GM18526 (cell line): ENCODE results near the gene CACNA2D4.

Experiments used
- POLR2A ChIP-seq: IDR thresholded peaks from 3 replicates; pipeline ENCODE4 v1.6.1; 2011; ENCODE audit not compliant: insufficient read length; ENCODE audit errors: extremely low read depth

CACNA2D4 gene

DNA sequence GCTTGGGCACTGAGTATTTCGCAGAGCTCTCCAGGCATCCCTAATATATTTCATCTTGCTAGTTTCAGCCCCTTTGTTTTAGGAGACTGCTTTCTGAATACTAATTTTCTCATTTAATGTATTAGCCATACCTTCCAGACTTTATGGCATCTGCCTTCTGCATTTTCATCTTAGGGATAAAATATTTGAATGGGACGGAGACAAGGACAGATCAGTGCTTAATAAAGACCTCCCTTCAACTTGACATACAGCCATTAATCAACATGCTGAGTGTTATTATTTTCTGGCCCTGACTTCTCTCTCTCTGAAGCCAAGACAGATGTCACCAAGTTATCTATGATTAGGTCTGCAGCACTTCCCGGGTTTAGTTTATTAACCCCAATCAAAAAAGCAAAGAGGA, 42.4 kb downstream of the CACNA2D4 start:
- no peak for TF ChIP-seq POLR2A

DNA sequence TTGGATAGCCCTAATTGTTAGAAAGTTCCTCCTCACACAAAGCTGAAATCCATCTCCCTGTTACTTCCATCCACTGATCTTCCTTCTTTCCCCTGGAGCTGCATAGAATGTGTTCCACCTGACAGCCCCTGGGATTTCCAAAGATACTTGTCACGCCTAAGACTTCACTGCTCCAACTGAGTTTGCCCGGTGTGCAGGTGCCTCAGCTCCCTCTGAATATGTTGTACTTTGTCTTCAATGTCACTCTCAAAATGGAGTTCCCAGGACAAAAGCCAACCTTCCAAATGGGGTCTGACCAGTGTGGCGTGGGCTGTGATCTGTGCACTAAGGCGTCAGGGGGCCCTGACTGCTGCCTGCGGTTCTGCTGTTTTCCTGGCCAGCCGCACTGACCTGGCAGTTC, 42.8 kb downstream of the CACNA2D4 start:
- no peak for TF ChIP-seq POLR2A

DNA sequence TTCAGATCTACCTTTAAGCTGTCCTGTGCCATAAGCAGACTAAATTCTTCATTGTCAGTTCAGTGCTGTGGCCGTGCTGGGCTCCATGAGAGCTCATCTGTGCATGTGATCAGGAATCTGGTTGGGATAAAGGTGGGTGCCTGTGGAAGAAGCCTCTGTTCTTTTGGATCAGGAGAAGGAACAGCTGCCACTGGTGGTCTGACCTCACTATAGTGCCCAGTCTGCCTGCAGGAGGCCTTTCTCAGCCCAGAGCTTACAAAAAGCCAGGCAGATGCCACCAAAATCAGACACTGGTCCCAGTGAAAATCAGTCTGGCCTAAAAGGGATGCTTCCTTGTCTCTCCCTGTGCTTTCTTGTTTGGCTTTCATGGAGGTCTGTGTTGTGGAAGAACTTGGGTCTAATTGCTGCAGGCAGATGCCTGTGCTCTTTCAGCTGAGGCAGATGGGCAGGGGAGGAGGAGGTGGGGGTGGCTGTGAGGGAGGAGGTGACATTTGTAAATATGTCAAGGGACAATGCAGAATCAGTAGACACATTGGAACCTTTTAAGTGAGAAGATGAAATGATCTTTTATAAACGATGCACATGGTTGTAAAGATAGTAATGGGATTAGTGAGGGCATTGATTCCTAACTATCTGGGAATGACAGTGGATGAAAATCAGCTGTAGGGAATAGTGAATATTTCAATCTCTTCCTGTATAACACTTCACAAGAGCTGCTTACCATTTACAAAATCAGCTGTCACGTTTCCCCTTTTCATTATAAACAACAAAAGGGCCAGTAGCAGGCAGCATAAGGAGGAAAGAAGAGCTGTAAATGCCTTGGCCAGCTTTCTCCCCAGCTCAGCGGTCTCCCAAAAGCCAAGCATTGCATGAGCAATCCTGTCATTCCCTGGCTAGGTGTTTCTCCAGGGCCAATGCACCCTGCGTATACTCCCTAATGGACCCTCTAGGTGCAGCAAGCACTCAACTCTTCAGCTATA, 44.6 kb downstream of the CACNA2D4 start:
- TF ChIP-seq POLR2A: no peak

DNA sequence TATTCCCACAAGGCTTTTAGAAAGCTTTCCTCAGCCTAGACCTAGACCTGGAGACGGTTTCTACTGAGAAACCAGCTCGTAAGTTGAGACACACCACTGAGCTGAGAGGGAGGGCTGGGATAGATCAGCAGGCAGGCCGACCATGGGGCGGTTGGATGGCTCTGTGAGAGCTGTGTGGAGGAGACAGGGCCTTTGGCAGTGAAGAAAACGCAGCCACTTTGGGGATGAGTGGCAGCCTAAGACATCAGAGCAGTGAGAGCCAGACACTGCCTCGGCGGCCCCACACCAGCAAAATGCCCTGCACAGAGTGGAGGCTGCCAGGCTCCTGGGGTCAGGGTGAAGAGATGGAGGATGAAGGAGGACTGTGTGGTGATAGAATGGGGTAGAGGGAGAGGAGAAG, 46.0 kb downstream of the CACNA2D4 start:
- no peak for TF ChIP-seq POLR2A

DNA sequence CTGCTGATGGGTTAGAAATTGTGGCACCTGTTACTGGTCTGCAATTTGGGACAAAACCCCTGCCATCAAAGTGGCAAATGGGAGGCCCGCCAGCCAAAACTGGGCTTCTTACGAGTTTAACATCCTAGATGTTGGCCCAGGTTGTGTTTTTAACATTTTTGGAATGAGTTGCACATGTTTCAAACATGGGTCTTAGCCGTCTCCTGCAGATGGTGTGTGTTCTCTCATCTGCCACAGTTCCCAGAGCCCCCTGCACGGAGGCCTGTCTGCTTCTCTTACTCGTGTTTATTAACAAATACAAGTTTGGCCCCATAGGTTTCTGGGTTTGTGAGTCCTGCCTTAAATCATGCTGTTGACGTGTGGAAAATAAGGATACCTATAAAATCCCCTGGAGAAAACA, 46.5 kb downstream of the CACNA2D4 start:
- TF ChIP-seq POLR2A: no peak

DNA sequence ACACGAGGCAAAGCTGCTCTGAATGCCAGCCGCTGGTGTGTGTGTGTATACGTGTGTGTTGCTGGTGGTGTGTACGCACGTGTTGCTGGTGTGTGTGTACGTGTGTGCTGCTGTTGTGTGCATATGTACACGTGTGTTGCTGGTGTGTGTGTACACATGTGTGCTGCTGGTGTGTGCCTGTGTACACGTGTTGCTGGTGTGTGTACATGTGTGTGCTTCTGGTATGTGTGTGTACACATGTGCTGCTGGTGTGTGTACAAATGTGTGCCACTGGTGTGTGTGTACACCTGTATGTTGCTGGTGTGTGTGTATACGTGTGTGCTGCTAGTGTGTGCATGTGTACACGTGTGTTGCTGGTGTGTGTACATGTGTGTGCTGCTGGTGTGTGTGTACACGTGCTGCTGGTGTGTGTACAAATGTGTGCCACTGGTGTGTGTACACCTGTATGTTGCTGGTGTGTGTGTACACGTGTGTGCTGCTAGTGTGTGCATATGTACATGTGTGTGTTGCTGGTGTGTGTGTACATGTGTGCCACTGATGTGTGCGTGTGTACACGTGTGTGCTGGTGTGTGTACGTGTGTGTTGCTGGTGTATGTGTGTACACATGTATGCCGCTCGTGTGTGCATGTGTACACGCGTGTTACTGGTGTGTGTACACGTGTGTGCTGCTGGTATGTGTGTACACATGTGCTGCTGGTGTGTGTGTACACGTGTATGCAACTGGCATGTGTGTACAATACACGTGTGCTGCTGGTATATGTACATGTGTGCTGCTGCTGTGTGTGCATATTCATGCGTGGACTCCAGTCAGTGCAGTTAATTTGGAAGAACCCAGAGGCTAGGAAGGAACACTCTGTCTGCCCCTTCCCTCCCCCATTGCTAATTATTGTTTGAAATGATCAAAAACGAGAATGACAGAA, 47.2 kb downstream of the CACNA2D4 start:
- no peak for TF ChIP-seq POLR2A

DNA sequence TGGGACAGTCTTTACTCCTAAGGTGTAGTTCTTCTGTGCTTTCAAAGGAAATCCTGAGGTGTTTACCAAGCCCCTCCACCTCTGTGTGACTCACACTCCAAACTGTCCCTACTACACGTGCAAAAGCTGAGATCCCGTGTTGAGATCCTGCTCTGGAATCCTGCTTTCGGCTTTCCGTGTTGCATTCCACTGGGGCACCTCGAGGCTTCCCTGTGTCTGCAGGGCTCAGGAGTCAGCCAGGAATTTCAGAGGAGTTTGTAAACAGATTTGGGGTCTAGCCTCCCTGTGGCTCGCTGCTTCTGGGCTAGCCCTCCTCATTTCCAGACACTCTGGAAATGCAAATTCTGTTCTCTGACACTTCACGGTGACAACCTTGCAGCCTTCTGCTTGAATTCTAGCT, 48.4 kb downstream of the CACNA2D4 start:
- TF ChIP-seq POLR2A: no peak

DNA sequence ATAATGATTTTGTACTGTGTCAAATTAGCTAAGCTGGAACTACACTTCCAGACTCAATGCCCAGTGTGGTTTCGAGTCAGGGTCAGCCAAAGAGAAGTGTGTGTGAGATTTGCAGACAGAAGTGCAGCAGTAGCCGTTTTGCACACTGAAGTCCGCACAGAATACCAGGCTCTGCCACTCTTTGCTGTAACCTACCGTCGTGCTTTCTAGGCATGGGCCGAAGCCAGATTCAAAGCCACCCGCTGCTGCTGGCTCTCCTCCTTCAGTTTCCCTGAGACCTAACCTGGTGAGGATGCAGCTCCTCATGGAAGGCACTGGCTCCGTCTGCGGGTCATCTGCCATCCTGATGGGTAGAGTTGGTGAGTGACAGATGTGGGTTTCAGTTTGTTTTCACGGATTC, 49.3 kb downstream of the CACNA2D4 start:
- no peak for TF ChIP-seq POLR2A

DNA sequence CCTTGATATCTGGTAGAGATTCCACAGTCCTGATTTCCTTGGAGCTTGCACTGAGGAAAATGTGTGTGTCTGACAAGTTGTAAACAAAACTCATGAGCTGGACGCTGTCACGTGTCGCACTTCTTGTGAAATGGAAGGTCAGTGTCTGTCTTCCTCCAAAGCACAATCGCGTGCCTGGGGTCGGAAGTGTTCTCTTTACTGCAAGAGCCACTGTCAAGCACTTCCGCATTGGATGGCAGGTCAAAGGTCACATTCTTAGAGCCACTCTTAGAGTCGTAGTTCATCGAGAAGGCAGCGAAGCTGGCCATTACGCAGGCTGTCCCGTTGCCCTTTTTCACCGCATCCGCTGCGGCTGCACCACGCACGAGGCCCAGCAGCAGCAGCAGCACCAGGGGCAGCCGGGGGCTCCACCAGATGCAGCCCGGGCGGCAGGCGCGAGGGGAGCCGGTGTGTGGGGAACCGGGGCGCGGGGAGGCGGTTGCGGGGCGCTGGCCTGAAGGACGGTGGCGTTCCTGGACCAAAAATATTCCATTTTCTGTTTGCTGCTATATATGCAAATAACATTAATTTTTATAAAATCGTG, 53.1 kb downstream of the CACNA2D4 start:
- TF ChIP-seq POLR2A: no peak

DNA sequence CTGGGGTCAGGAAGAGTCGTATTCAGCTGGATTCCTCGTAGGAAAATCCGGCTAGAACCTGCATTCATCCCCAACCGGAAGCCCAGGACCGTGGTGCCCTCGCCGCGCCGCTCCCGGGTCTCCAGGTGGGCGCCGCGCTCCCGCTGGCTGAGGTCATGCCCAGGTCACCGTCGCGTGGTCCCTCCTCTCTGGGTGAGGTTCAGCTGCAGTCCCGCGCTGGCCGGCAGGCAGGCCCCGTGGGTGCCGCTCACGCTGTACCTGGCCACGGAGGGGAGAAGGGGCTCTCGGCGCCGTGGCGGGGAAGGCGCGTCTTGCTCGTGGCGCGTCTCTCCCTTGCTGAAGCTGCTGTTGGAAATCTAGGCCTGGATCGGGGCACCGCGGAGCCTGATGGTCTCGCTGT, 53.6 kb downstream of the CACNA2D4 start:
- TF ChIP-seq POLR2A: no peak

DNA sequence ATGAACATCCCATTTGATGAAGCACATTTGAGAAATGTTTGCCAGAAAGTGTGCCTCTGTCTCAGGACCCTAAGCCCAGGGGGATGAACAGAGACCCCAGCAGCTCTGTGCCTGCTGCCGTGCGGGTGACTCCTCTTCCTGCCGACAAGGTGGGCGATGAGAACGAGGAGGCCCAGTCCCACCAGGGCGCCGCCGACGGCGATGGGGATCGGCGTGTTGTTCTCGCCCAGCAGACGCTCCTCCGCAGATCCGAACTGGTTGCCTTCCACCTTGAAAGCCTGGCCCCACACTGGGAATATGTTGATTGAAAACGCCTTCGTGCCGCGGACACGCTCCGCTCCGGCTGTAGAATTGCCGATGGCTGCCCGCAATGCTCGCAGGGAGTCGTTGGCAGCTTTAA, 54.0 kb downstream of the CACNA2D4 start:
- TF ChIP-seq POLR2A: no peak

DNA sequence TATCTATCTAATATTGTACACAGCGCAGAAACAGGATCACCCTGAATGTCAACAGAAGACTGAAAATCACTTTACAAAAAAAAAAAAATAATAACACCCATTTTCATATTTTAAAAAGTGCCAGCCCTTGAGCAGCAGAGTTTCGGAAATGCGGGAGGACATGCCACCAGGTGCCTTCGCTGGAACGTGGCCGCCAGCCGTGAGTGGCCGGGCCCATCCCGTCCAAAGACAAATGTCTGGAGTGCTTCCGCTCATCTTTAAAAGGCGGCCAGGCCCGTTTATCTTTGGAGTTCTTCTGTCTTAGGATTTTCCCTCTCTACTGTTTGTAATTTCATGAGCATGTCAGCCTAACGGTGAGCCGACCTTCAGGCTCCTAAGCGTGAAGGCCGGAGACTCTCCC, 54.6 kb downstream of the CACNA2D4 start:
- no peak for TF ChIP-seq POLR2A

DNA sequence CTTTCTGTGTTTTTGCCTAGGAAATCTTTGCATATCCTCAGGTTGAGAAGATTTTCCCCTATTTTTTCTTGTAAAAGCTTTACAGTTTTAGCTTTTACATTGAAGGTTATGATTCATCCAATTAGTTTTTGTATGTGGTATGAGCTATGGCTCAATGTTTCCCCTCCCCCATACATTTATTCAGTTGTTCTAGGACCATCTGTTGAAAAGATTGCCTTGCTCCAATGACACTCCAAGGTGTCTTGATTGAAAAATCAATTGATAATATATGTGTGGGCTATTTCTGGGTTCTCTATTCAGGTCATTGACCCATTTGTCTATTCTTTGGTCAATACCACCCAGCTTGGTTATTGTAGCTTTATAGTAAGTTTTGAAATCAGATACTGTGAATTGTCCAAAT, 55.5 kb downstream of the CACNA2D4 start:
- no peak for TF ChIP-seq POLR2A

DNA sequence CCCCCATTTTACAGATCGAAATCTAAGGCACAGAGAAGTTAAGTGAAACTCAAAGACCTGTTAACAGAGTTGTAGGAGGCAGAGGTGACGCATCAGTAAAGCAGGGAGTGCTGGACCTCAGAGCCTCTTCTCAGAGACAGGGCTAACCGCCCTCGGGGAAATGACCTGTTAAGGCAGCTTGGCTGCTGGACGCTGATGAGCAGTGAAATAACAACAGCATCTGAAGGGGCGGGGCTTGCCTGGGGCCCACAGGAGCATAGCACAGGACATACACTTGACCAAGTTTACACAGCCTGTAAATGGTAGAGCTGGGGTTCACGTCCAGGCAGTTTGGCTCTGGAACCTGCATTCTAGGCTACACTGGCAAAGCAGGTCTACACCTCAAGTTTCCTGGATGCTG, 58.8 kb downstream of the CACNA2D4 start:
- TF ChIP-seq POLR2A: no peak

DNA sequence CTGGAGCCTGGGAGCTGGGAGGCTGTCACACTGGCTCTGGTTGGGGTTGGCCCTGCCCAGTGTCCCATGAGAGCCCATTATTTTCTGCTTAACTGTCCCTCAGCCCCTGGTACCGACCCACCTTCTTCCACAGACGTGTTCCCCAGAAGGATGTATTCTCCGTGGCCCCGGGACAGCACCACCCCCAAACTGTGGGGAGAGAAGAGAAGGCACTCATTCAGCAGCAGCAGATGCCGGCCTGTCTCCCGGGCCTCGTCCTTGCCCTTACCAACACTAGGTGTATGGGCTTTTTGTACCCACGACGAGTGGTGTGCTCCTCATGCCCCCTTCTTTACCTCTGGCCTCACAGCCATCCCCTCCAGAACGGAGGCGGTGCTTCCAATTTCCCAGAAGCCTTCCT, 60.0 kb downstream of the CACNA2D4 start:
- no peak for TF ChIP-seq POLR2A
